SK-N-MC (cell line): ENCODE results near the gene DICER1.

Experiments
- EZH2 ChIP-seq: fragments of 200-600 bp; sonication (generic); IDR thresholded peaks from one replicate; pipeline ENCODE4 v1.6.1; 2017; ENCODE audit warnings: antibody characterized with exemption
- FOXP2 ChIP-seq: optimal IDR thresholded peaks from 2 replicates; pipeline ENCODE3; 2011; ENCODE audit warnings: mild to moderate bottlenecking, moderate library complexity; ENCODE audit not compliant: insufficient read depth; ENCODE audit errors: extremely low read length, control extremely low read depth
- POLR2AphosphoS5 ChIP-seq: IDR thresholded peaks from 2 replicates; pipeline ENCODE4 v1.6.1; 2012; ENCODE audit warnings: mild to moderate bottlenecking, low read depth, low read length, borderline replicate concordance

- no peak for TF ChIP-seq EZH2
- no peak for TF ChIP-seq POLR2AphosphoS5
- no peak for TF ChIP-seq FOXP2
Measured at GRCh38 chr14:95151561-95151960, 5.8 kb downstream of the DICER1 start.
